ENCODE measurements around the gene LLPH. TPM values are rescaled to one million over a fixed set of nuclear protein-coding genes. Genes with fewer than 3 reads are reported as not detected.

The LLPH gene
- total and polyA plus RNA-seq, 2 of the 13 experiments (the other 11 are each of a cell fraction or from before 2014, with no cell fraction given), result 4.2 to 25.6 TPM

DNA sequence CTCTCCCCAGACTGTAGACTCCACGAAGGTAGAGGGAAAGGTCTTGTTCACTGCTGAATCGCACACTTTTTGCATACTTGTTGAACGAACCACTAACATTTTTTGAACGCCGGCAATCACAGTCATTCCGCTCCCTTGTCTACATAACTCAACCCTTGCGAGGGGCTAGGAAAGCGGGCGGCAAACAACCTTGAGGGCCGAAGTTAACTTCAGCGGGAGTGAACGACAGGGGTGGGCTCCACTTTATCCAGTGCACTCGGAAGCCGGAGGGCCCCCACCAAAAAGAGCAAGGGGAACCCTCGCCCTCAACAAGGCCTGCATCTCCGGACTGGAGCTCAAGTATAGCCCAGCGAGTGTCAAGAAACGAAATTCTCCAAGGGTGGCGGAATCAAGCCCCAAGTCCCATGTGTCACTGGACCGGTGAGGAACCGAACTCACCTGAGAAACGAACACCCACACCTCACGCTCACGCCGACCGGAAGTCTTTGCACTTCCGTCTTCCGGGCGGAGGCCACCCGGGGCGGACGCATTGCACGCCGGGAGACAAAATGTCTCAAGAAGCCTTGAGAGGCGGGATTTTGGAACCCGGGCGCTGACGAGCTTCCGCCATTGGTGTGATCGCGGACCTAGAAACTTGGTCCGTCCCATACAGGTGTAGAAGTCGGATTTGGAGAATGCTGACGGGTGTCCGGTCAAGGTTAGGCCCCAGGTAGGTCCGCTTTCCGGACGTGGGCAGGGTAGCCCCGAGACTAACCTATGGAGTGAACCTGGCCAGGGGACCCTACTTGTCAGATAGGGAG, at the start of gene LLPH (continued):
- TF ChIP-seq SMAD1 (CRISPR knock-in tag; IDR thresholded peaks at IDR 0.05; ENCODE audit: borderline replicate concordance, low read depth) (no peak), ZNF616 (CRISPR knock-in tag; IDR thresholded peaks at IDR 0.05; ENCODE audit: low read depth) (no peak), MAF1 (CRISPR knock-in tag; IDR thresholded peaks at IDR 0.05; ENCODE audit: borderline replicate concordance) (no peak), TGIF2 (CRISPR knock-in tag; IDR thresholded peaks at IDR 0.05) (peak; percentile 24; the same call in 1 of the 2 replicates), ZNF12 (CRISPR knock-in tag; IDR thresholded peaks at IDR 0.05) (no peak), HNRNPLL (IDR thresholded peaks at IDR 0.05; ENCODE audit: low read depth, low read length, poor library complexity, severe bottlenecking) (no peak), SAFB2 (CRISPR knock-in tag; IDR thresholded peaks at IDR 0.05; ENCODE audit: borderline replicate concordance, low read depth) (0 out of 2 replicates have a peak, but pooled peaks have one; percentile 36), CC2D1A (CRISPR knock-in tag; IDR thresholded peaks at IDR 0.05) (no peak), ZNF333 (CRISPR knock-in tag; IDR thresholded peaks at IDR 0.05; ENCODE audit: borderline replicate concordance) (peak; percentile 29; the same call in 1 of the 2 replicates), ZGPAT (CRISPR knock-in tag; IDR thresholded peaks at IDR 0.05) (peak; percentile 74; the same call in 1 of the 2 replicates), HMGA1 (CRISPR knock-in tag; conservative IDR thresholded peaks at IDR 0.05) (no peak), ZNF672 (CRISPR knock-in tag; IDR thresholded peaks at IDR 0.05) (no peak), FOXK2 (IDR thresholded peaks at IDR 0.05) (no peak), RFX1 (IDR thresholded peaks at IDR 0.05) (no peak), REPIN1 (CRISPR knock-in tag; IDR thresholded peaks at IDR 0.05; ENCODE audit: borderline replicate concordance, low read depth) (no peak; the same call in 1 of the 2 replicates), FOSL2 (CRISPR knock-in tag; IDR thresholded peaks at IDR 0.05) (peak; percentile 39), ZNF225 (CRISPR knock-in tag; IDR thresholded peaks at IDR 0.05) (no peak), ZSCAN9 (CRISPR knock-in tag; IDR thresholded peaks at IDR 0.05; ENCODE audit: borderline replicate concordance) (no peak)
- TF ChIP-seq, protein P1, sequence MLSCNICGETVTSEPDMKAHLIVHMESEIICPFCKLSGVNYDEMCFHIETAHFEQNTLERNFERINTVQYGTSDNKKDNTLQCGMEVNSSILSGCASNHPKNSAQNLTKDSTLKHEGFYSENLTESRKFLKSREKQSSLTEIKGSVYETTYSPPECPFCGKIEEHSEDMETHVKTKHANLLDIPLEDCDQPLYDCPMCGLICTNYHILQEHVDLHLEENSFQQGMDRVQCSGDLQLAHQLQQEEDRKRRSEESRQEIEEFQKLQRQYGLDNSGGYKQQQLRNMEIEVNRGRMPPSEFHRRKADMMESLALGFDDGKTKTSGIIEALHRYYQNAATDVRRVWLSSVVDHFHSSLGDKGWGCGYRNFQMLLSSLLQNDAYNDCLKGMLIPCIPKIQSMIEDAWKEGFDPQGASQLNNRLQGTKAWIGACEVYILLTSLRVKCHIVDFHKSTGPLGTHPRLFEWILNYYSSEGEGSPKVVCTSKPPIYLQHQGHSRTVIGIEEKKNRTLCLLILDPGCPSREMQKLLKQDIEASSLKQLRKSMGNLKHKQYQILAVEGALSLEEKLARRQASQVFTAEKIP (CRISPR knock-in tag; IDR thresholded peaks at IDR 0.05; ENCODE audit: borderline replicate concordance), result no peak
- TF ChIP-seq, protein P2, sequence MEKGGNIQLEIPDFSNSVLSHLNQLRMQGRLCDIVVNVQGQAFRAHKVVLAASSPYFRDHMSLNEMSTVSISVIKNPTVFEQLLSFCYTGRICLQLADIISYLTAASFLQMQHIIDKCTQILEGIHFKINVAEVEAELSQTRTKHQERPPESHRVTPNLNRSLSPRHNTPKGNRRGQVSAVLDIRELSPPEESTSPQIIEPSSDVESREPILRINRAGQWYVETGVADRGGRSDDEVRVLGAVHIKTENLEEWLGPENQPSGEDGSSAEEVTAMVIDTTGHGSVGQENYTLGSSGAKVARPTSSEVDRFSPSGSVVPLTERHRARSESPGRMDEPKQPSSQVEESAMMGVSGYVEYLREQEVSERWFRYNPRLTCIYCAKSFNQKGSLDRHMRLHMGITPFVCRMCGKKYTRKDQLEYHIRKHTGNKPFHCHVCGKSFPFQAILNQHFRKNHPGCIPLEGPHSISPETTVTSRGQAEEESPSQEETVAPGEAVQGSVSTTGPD (CRISPR knock-in tag; IDR thresholded peaks at IDR 0.05), result no peak
- TF ChIP-seq, protein P3, sequence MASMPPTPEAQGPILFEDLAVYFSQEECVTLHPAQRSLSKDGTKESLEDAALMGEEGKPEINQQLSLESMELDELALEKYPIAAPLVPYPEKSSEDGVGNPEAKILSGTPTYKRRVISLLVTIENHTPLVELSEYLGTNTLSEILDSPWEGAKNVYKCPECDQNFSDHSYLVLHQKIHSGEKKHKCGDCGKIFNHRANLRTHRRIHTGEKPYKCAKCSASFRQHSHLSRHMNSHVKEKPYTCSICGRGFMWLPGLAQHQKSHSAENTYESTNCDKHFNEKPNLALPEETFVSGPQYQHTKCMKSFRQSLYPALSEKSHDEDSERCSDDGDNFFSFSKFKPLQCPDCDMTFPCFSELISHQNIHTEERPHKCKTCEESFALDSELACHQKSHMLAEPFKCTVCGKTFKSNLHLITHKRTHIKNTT (CRISPR knock-in tag; IDR thresholded peaks at IDR 0.05), result no peak
- TF ChIP-seq, protein P4, sequence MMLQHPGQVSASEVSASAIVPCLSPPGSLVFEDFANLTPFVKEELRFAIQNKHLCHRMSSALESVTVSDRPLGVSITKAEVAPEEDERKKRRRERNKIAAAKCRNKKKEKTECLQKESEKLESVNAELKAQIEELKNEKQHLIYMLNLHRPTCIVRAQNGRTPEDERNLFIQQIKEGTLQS (CRISPR knock-in tag; IDR thresholded peaks at IDR 0.05), result no peak
- TF ChIP-seq, protein P5, sequence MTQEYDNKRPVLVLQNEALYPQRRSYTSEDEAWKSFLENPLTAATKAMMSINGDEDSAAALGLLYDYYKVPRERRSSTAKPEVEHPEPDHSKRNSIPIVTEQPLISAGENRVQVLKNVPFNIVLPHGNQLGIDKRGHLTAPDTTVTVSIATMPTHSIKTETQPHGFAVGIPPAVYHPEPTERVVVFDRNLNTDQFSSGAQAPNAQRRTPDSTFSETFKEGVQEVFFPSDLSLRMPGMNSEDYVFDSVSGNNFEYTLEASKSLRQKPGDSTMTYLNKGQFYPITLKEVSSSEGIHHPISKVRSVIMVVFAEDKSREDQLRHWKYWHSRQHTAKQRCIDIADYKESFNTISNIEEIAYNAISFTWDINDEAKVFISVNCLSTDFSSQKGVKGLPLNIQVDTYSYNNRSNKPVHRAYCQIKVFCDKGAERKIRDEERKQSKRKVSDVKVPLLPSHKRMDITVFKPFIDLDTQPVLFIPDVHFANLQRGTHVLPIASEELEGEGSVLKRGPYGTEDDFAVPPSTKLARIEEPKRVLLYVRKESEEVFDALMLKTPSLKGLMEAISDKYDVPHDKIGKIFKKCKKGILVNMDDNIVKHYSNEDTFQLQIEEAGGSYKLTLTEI (CRISPR knock-in tag; conservative IDR thresholded peaks at IDR 0.05), result no peak
